Measurements from ENCODE around the gene CCDC172.

DNA sequence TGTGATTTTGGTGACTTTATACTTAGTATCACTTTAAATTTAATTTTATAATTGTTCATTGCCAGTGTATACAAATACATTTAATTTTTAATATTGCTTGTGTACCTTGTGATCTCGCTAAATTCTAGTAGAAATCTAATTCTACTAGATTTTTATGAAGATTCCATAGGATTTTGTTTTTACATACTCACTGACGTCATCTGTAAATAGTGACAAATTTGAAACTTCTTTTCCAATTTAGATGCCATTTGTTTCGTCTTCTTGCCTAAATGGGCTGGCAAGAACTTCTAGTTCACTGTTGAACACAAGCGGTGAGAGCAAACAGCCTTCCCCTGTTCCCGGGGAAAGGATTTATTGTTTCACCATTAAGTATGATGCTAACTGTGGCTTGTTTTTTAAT lies 86.1 kb downstream of the CCDC172 start:
- TF ChIP-seq NFRKB (IDR thresholded peaks at IDR 0.05): no peak
- TF ChIP-seq, protein P1, sequence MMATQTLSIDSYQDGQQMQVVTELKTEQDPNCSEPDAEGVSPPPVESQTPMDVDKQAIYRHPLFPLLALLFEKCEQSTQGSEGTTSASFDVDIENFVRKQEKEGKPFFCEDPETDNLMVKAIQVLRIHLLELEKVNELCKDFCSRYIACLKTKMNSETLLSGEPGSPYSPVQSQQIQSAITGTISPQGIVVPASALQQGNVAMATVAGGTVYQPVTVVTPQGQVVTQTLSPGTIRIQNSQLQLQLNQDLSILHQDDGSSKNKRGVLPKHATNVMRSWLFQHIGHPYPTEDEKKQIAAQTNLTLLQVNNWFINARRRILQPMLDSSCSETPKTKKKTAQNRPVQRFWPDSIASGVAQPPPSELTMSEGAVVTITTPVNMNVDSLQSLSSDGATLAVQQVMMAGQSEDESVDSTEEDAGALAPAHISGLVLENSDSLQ (IDR thresholded peaks at IDR 0.05): no peak
- TF ChIP-seq FOXM1 (IDR thresholded peaks at IDR 0.05; ENCODE audit: borderline replicate concordance): no peak
- TF ChIP-seq ARNT (IDR thresholded peaks at IDR 0.05): no peak
- TF ChIP-seq L3MBTL2 (conservative IDR thresholded peaks at IDR 0.05): no peak
- no peak for TF ChIP-seq SUZ12 (IDR thresholded peaks at IDR 0.05)

Data from HEK293T (cell line).